ENCODE data around the gene KLHDC7A.

Gene KLHDC7A

GRCh38 chr1:18473195-18473815 lies 7.4 kb upstream of the KLHDC7A start:
- TF ChIP-seq CTCF (IDR thresholded peaks at IDR 0.05; ENCODE audit: extremely low read depth, insufficient read depth, missing control alignments) = no peak
- DNase-seq (ENCODE audit: low spot score) = no peak
- in situ Hi-C loops (cut with MboI; ENCODE audit: low pct_unique_long_range_greater_than_20kb, low sequenced_read_pairs, unreplicated experiment) = no loop called here

- in situ Hi-C loops (cut with MboI; ENCODE audit: low pct_unique_long_range_greater_than_20kb, low sequenced_read_pairs, unreplicated experiment) = no loop called here
- no peak for TF ChIP-seq CTCF (IDR thresholded peaks at IDR 0.05; ENCODE audit: extremely low read depth, insufficient read depth, missing control alignments)
- no peak for DNase-seq (ENCODE audit: low spot score)
Measured at GRCh38 chr1:18474559-18475175, 6.1 kb upstream of the KLHDC7A start.

GRCh38 chr1:18475234-18475905 lies 5.4 kb upstream of the KLHDC7A start:
- no peak for DNase-seq (ENCODE audit: low spot score)
- in situ Hi-C loops (cut with MboI; ENCODE audit: low pct_unique_long_range_greater_than_20kb, low sequenced_read_pairs, unreplicated experiment) = no loop called here
- TF ChIP-seq CTCF (IDR thresholded peaks at IDR 0.05; ENCODE audit: extremely low read depth, insufficient read depth, missing control alignments) = no peak

GRCh38 chr1:18479454-18479853 lies 1.3 kb upstream of the KLHDC7A start:
- in situ Hi-C loops (cut with MboI; ENCODE audit: low pct_unique_long_range_greater_than_20kb, low sequenced_read_pairs, unreplicated experiment) = no loop called here
- TF ChIP-seq CTCF (IDR thresholded peaks at IDR 0.05; ENCODE audit: extremely low read depth, insufficient read depth, missing control alignments) = no peak
- DNase-seq (ENCODE audit: low spot score) = no peak

- DNase-seq (ENCODE audit: low spot score) = no peak
- TF ChIP-seq CTCF (IDR thresholded peaks at IDR 0.05; ENCODE audit: extremely low read depth, insufficient read depth, missing control alignments) = no peak
- in situ Hi-C loops (cut with MboI; ENCODE audit: low pct_unique_long_range_greater_than_20kb, low sequenced_read_pairs, unreplicated experiment) = no loop called here
Measured at GRCh38 chr1:18481190-18481920, 625 bp downstream of the KLHDC7A start.

GRCh38 chr1:18481921-18482701 lies 1.4 kb downstream of the KLHDC7A start:
- TF ChIP-seq CTCF (IDR thresholded peaks at IDR 0.05; ENCODE audit: extremely low read depth, insufficient read depth, missing control alignments) = no peak
- no peak for DNase-seq (ENCODE audit: low spot score)
- in situ Hi-C loops (cut with MboI; ENCODE audit: low pct_unique_long_range_greater_than_20kb, low sequenced_read_pairs, unreplicated experiment) = no loop called here

Measured in GM13977 (cell line).